Measurements from ENCODE around the gene PTCH2.

DNA sequence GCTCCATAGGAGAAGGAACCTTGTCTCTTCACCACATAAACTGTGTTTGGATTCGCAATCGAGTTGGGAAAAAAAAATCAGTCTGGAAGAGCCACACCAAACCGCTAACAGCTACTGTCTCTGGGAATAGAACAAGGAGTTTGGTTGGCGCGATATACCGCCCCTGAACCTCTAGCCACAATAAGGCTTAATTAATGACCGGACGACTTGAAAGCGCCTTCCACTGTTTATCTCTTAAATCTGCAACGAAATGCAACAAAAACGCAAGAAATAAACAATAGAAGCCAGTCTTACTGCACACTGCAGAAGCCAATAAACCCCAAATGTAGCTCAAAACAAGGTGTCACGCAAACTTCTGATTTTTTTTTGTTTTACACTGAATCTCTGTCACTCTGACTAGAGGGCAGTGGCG is 23.9 kb downstream of the PTCH2 start:
- no peak for TF ChIP-seq EZH2 (IDR thresholded peaks at IDR 0.05; ENCODE audit: borderline replicate concordance, insufficient read depth, low read depth, low read length, poor library complexity, severe bottlenecking)
- TF ChIP-seq, protein P1, sequence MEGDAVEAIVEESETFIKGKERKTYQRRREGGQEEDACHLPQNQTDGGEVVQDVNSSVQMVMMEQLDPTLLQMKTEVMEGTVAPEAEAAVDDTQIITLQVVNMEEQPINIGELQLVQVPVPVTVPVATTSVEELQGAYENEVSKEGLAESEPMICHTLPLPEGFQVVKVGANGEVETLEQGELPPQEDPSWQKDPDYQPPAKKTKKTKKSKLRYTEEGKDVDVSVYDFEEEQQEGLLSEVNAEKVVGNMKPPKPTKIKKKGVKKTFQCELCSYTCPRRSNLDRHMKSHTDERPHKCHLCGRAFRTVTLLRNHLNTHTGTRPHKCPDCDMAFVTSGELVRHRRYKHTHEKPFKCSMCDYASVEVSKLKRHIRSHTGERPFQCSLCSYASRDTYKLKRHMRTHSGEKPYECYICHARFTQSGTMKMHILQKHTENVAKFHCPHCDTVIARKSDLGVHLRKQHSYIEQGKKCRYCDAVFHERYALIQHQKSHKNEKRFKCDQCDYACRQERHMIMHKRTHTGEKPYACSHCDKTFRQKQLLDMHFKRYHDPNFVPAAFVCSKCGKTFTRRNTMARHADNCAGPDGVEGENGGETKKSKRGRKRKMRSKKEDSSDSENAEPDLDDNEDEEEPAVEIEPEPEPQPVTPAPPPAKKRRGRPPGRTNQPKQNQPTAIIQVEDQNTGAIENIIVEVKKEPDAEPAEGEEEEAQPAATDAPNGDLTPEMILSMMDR (IDR thresholded peaks at IDR 0.05): no peak
